ENCODE data around the gene SLC35G3.

The SLC35G3 gene

DNA sequence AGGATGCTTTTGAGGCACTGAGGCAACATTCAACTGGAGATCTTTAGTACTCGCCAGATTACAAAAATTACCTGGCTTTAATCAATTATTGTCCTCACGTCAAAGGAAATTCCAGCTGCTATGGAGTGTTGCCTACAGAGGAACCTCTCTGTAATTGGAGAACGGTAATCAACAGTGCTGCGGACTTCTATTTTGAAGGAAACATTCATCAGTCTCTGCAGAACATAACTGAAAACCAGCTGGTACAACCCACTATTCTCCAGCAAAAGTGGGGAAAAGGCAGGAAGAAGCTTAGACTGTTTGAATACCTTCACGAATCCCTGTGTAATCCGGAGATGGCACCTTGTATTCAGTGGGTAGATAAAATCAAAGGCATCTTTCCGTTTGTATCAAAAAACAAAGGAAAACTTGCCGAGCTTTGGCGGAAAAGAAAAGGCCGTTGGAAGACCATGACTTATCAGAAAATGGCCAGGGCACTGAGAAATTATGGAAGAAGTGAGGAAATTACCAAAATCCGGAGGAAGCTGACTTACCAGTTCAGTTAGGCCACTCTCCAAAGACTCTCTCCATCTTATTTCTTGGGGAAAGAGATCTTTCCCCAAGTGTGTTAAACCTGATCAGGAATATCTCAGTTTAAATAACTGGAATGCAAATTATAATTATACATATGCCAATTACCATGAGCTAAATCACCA lies 3.0 kb downstream of the SLC35G3 start:
- H3K27ac ChIP-seq, result no peak overlapping the region
- POLR2A ChIA-PET (ENCODE audit: low non-redundant PET), result no interaction called here
- DNase-seq (ENCODE audit: low spot score), result no peak
- CTCF ChIA-PET, result interaction anchor here (0.5 to 0.7 kb wide), 2 partner anchors 122 to 628 kb away, joined by 3 read pairs; no protein-coding TSS in a partner anchor
- TF ChIP-seq, protein P1, sequence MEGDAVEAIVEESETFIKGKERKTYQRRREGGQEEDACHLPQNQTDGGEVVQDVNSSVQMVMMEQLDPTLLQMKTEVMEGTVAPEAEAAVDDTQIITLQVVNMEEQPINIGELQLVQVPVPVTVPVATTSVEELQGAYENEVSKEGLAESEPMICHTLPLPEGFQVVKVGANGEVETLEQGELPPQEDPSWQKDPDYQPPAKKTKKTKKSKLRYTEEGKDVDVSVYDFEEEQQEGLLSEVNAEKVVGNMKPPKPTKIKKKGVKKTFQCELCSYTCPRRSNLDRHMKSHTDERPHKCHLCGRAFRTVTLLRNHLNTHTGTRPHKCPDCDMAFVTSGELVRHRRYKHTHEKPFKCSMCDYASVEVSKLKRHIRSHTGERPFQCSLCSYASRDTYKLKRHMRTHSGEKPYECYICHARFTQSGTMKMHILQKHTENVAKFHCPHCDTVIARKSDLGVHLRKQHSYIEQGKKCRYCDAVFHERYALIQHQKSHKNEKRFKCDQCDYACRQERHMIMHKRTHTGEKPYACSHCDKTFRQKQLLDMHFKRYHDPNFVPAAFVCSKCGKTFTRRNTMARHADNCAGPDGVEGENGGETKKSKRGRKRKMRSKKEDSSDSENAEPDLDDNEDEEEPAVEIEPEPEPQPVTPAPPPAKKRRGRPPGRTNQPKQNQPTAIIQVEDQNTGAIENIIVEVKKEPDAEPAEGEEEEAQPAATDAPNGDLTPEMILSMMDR (conservative IDR thresholded peaks at IDR 0.05; ENCODE audit: low read depth), result no peak

DNA sequence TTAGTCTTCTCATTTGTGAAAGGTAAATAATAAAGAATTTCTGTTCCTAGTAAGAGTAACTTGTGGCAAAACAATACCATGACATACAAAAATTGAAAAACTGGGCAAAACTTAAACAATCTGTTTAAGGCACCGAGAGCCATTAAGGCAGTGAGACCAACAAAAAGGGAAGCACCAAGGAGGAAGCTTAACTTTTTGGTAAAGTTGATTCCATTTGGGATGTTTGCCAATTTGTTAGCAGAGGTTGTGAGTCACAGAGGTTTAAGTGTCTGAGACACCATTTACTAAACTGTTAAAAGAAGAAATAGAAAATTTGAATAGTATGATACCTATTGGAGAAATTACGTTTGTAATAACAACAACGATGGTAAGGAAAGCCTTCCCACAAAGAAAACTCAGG lies 4.9 kb downstream of the SLC35G3 start:
- peak; percentile 59 for DNase-seq (ENCODE audit: low spot score)
- ChIA-PET CTCF (interaction anchor here (0.6 to 1.2 kb wide), 2 partner anchors 243 to 344 kb away, joined by 3 to 5 read pairs; partner anchors contain the start of gene SLFN12), POLR2A (ENCODE audit: low non-redundant PET) (interaction anchor here (0.6 kb wide), 1 partner anchor 574 kb away, joined by 8 read pairs; no protein-coding TSS in a partner anchor)
- TF ChIP-seq, protein P1 (conservative IDR thresholded peaks at IDR 0.05; ENCODE audit: low read depth), result no peak
- peak overlapping the region; percentile 49 for H3K27ac ChIP-seq

DNA sequence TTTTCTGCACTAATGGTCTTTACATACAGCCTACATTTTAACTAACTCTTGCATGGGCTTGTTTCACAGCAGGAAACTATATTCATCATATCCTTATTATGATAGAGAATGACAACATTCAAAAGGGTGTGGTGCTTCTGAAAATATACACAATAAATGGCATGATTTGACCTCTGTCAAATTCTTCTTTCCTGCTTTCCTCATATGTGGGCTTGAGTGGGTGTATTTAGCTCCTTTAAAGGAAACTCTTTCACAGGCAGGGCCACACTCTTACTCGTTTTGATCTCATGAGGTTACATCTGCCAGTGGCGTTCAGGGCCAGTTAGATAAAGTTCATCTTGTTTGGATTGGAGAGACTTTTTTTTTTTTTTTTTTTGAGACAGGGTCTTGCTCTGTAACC lies 6.1 kb downstream of the SLC35G3 start:
- TF ChIP-seq, protein P1 (conservative IDR thresholded peaks at IDR 0.05; ENCODE audit: low read depth), result no peak
- peak overlapping the region; percentile 58; the same call in 1 of the 2 replicates for H3K27ac ChIP-seq
- peak; percentile 41 for DNase-seq (ENCODE audit: low spot score)
- CTCF ChIA-PET, result interaction anchor here (0.6 to 1.2 kb wide), 2 partner anchors 223 to 345 kb away, joined by 3 to 5 read pairs; no protein-coding TSS in a partner anchor
- POLR2A ChIA-PET (ENCODE audit: low non-redundant PET), result no interaction called here

DNA sequence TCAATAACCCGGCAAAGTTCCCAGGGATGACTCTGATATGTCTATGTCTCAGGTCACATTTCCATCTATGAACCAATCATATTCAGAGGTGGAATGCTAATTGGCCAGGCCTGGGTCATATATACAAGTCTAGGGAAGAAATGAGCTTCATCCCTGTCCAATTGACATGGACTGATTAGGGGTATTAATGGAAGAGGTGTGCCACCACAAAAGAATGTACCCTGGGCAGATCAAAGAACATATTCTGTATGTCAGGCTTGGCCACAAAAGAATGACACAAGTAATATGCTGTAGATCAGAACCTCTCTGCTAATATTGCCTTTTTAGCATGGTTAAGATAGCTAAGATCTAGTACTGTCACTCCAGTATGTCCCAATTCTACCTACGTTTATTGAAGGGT lies 6.7 kb downstream of the SLC35G3 start:
- no peak overlapping the region for H3K27ac ChIP-seq
- POLR2A ChIA-PET (ENCODE audit: low non-redundant PET), result no interaction called here
- CTCF ChIA-PET, result no interaction called here

DNA sequence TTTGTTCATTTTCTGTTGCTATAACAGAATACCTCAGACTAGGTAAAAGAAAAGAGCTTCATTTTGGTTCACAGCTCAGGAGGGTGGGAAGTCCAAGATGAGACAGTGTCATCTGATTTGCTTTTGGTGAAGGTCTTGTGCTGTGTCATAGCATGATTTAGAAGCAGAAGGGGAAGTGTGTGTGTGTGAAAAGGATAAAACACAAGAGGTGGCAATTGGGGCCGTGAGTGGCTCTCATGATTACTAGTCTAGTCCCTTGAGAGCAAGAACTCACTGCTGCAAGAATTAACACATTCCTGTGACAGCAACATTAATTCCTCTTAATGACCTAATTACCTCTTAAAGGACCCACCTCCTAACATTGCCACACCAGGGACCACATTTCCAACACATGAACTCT lies 8.3 kb downstream of the SLC35G3 start:
- TF ChIP-seq, protein P1 (conservative IDR thresholded peaks at IDR 0.05; ENCODE audit: low read depth), result no peak
- no peak overlapping the region for H3K27ac ChIP-seq

More for the DNA sequence above, 6.7 kb downstream of the SLC35G3 start:
- TF ChIP-seq, protein P1 (conservative IDR thresholded peaks at IDR 0.05; ENCODE audit: low read depth), result no peak
- DNase-seq (ENCODE audit: low spot score), result no peak

DNA sequence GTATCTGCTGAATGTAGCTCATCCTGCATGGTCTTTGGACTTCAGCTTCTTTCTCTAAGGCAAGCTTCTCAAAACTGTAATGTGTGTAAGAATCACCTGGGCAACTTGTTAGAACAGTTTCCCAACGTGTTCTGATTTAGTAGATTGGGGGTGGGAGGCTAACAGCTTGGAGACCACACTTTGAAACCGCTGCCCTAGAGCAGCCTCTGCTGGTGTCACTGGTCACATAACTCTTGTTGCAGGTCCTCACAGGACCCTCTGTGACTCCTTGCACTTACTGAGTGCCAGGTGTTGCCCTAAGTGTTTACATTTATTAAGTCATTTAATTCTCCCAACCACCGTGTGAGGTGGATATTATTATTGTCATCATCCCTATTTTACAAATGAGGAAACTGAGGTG lies 9.9 kb downstream of the SLC35G3 start:
- POLR2A ChIA-PET (ENCODE audit: low non-redundant PET), result no interaction called here
- no peak overlapping the region for H3K27ac ChIP-seq
- DNase-seq (ENCODE audit: low spot score), result no peak
- CTCF ChIA-PET, result interaction anchor here (0.8 kb wide), 1 partner anchor 11 kb away, joined by 4 read pairs; no protein-coding TSS in a partner anchor
- TF ChIP-seq, protein P1 (conservative IDR thresholded peaks at IDR 0.05; ENCODE audit: low read depth), result no peak

More for the DNA sequence above, 8.3 kb downstream of the SLC35G3 start:
- DNase-seq (ENCODE audit: low spot score), result no peak
- CTCF ChIA-PET, result no interaction called here
- POLR2A ChIA-PET (ENCODE audit: low non-redundant PET), result no interaction called here
